ENCODE measurements around the gene GYS2.

DNA sequence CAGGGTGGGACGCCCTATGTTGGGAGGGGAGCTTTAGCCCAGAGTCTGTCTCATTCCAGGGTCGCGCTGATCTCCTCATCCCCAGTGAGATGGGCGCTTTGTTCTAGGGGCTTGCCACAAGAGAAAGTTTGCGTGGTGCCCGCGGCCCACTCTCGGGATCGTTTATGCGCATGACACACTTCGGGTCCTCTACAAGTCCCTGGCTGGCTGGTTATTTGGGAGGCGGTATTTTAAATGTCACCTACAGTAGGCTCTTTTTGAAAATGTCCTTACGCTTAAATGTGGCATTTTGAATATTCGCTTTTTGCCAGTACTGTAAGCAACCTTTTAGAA is 102.5 kb downstream of the GYS2 start:
- TF ChIP-seq POLR2A (IDR thresholded peaks at IDR 0.05; ENCODE audit: low read length) (no peak), GATA1 (IDR thresholded peaks at IDR 0.05; ENCODE audit: low read depth, low read length) (no peak)
